Measurements from ENCODE around the gene TMEM178A. TPM values are rescaled to one million over a fixed set of nuclear protein-coding genes. Genes with fewer than 3 reads are reported as not detected.
A peak's percentile ranks its signal among the peaks of the same experiment; 100 is the strongest.
"Not testable (repeated sequence)": the region's sequence is repeated elsewhere in the genome, so short reads cannot be mapped to it uniquely, and the experiment has no call there.

TMEM178A gene
- total RNA-seq (5.2 TPM), polyA plus RNA-seq (1.3 TPM)

GRCh38 chr2:39665811-39666490 lies at the start of gene TMEM178A:
Gene TMEM178A, plus strand, starts transcription at chr2:39665917. Its CDS starts 58 bp downstream, at chr2:39665975.
- no peaks in the 10 kb centered on the region for H3K4me1 ChIP-seq (ENCODE audit: insufficient read depth)
- DNase-seq (ENCODE audit: extremely low spot score): no peak
- peak within 1 kb of the TSS; percentile 53 for H3K4me3 ChIP-seq (ENCODE audit: low read depth, low read length)
- H3K36me3 ChIP-seq (ENCODE audit: insufficient read depth): no peaks in the 10 kb centered on the region
- no peak within 1 kb of the TSS for H3K27ac ChIP-seq (ENCODE audit: low read depth)
- WGBS: under 1% methylated on average over 88 of the region's 90 CpGs

GRCh38 chr2:39618236-39618635 lies 47.5 kb upstream of the TMEM178A start:
- no peak for DNase-seq (ENCODE audit: extremely low spot score)
- Histone ChIP-seq H3K4me3 (ENCODE audit: low read depth, low read length) (no peak overlapping the region), H3K36me3 (ENCODE audit: insufficient read depth) (no peaks in the 10 kb centered on the region), H3K4me1 (ENCODE audit: insufficient read depth) (no peaks in the 10 kb centered on the region), H3K27ac (ENCODE audit: low read depth) (no peak overlapping the region)
- WGBS: 90% methylated on average over 1 of the region's 1 CpG

- H3K36me3 ChIP-seq (ENCODE audit: insufficient read depth): no peaks in the 10 kb centered on the region
- DNase-seq (ENCODE audit: extremely low spot score): no peak
- H3K4me3 ChIP-seq (ENCODE audit: low read depth, low read length): no peak overlapping the region
- H3K27ac ChIP-seq (ENCODE audit: low read depth): no peak overlapping the region
- no peaks in the 10 kb centered on the region for H3K4me1 ChIP-seq (ENCODE audit: insufficient read depth)
- 93% methylated on average over 2 of the region's 2 CpGs for WGBS
These were observed 47.0 kb upstream of the TMEM178A start for GRCh38 chr2:39618736-39619135.

- 9% methylated on average over 6 of the region's 6 CpGs for WGBS
These were observed 45.6 kb upstream of the TMEM178A start for GRCh38 chr2:39620067-39620466.

GRCh38 chr2:39621596-39621995 lies 44.1 kb upstream of the TMEM178A start:
- DNase-seq (ENCODE audit: extremely low spot score): no peak
- H3K4me1 ChIP-seq (ENCODE audit: insufficient read depth): no peaks in the 10 kb centered on the region
- no peak overlapping the region for H3K27ac ChIP-seq (ENCODE audit: low read depth)
- H3K36me3 ChIP-seq (ENCODE audit: insufficient read depth): no peaks in the 10 kb centered on the region
- 92% methylated on average over 2 of the region's 2 CpGs for WGBS
- no peak overlapping the region for H3K4me3 ChIP-seq (ENCODE audit: low read depth, low read length)

More at GRCh38 chr2:39620067-39620466, 45.6 kb upstream of the TMEM178A start:
- no peak overlapping the region for H3K4me3 ChIP-seq (ENCODE audit: low read depth, low read length)
- no peaks in the 10 kb centered on the region for H3K36me3 ChIP-seq (ENCODE audit: insufficient read depth)
- H3K4me1 ChIP-seq (ENCODE audit: insufficient read depth): no peaks in the 10 kb centered on the region
- peak; percentile 14 for DNase-seq (ENCODE audit: extremely low spot score)
- H3K27ac ChIP-seq (ENCODE audit: low read depth): no peak overlapping the region

- H3K36me3 ChIP-seq (ENCODE audit: insufficient read depth): no peaks in the 10 kb centered on the region
- WGBS: 57% methylated on average over 2 of the region's 2 CpGs
- no peak overlapping the region for H3K4me3 ChIP-seq (ENCODE audit: low read depth, low read length)
- no peak for DNase-seq (ENCODE audit: extremely low spot score)
- H3K4me1 ChIP-seq (ENCODE audit: insufficient read depth): no peaks in the 10 kb centered on the region
- H3K27ac ChIP-seq (ENCODE audit: low read depth): no peak overlapping the region
These were observed 42.9 kb upstream of the TMEM178A start for GRCh38 chr2:39622860-39623259.

- no peaks in the 10 kb centered on the region for H3K4me1 ChIP-seq (ENCODE audit: insufficient read depth)
- no peak overlapping the region for H3K4me3 ChIP-seq (ENCODE audit: low read depth, low read length)
- DNase-seq (ENCODE audit: extremely low spot score): no peak
- H3K27ac ChIP-seq (ENCODE audit: low read depth): no peak overlapping the region
- WGBS: 50% methylated on average over 5 of the region's 5 CpGs
- H3K36me3 ChIP-seq (ENCODE audit: insufficient read depth): no peaks in the 10 kb centered on the region
These were observed 41.8 kb upstream of the TMEM178A start for GRCh38 chr2:39623917-39624316.

GRCh38 chr2:39625193-39625926 lies 40.4 kb upstream of the TMEM178A start:
- Histone ChIP-seq H3K27ac (ENCODE audit: low read depth) (no peak overlapping the region), H3K4me1 (ENCODE audit: insufficient read depth) (no peaks in the 10 kb centered on the region), H3K36me3 (ENCODE audit: insufficient read depth) (no peaks in the 10 kb centered on the region), H3K4me3 (ENCODE audit: low read depth, low read length) (no peak overlapping the region)
- DNase-seq (ENCODE audit: extremely low spot score): no peak
- 66% methylated on average over 9 of the region's 9 CpGs for WGBS

GRCh38 chr2:39625927-39626270 lies 39.8 kb upstream of the TMEM178A start:
- WGBS: 77% methylated on average over 5 of the region's 5 CpGs
- DNase-seq (ENCODE audit: extremely low spot score): no peak
- no peak overlapping the region for H3K27ac ChIP-seq (ENCODE audit: low read depth)

GRCh38 chr2:39628346-39628745 lies 37.4 kb upstream of the TMEM178A start:
- not testable (repeated sequence) for H3K36me3 ChIP-seq (ENCODE audit: insufficient read depth); DNase-seq (ENCODE audit: extremely low spot score); H3K4me1 ChIP-seq (ENCODE audit: insufficient read depth); H3K4me3 ChIP-seq (ENCODE audit: low read depth, low read length); H3K27ac ChIP-seq (ENCODE audit: low read depth)
- WGBS: 98% methylated on average over 22 of the region's 28 CpGs

More at GRCh38 chr2:39625927-39626270, 39.8 kb upstream of the TMEM178A start:
- no peak overlapping the region for H3K4me3 ChIP-seq (ENCODE audit: low read depth, low read length)
- no peaks in the 10 kb centered on the region for H3K36me3 ChIP-seq (ENCODE audit: insufficient read depth)
- no peaks in the 10 kb centered on the region for H3K4me1 ChIP-seq (ENCODE audit: insufficient read depth)

- no peak for DNase-seq (ENCODE audit: extremely low spot score)
- WGBS: 94% methylated on average over 3 of the region's 3 CpGs
- H3K36me3 ChIP-seq (ENCODE audit: insufficient read depth): no peaks in the 10 kb centered on the region
- no peaks in the 10 kb centered on the region for H3K4me1 ChIP-seq (ENCODE audit: insufficient read depth)
- H3K27ac ChIP-seq (ENCODE audit: low read depth): no peak overlapping the region
- H3K4me3 ChIP-seq (ENCODE audit: low read depth, low read length): no peak overlapping the region
These were observed 36.1 kb upstream of the TMEM178A start for GRCh38 chr2:39629646-39630045.

GRCh38 chr2:39631256-39631655 lies 34.5 kb upstream of the TMEM178A start:
- WGBS: 82% methylated on average over 3 of the region's 3 CpGs
- H3K36me3 ChIP-seq (ENCODE audit: insufficient read depth): no peaks in the 10 kb centered on the region
- DNase-seq (ENCODE audit: extremely low spot score): no peak
- no peak overlapping the region for H3K4me3 ChIP-seq (ENCODE audit: low read depth, low read length)
- no peaks in the 10 kb centered on the region for H3K4me1 ChIP-seq (ENCODE audit: insufficient read depth)
- no peak overlapping the region for H3K27ac ChIP-seq (ENCODE audit: low read depth)

- Histone ChIP-seq H3K4me3 (ENCODE audit: low read depth, low read length) (no peak overlapping the region), H3K4me1 (ENCODE audit: insufficient read depth) (no peaks in the 10 kb centered on the region), H3K36me3 (ENCODE audit: insufficient read depth) (no peaks in the 10 kb centered on the region), H3K27ac (ENCODE audit: low read depth) (no peak overlapping the region)
- 21% methylated on average over 3 of the region's 3 CpGs for WGBS
- DNase-seq (ENCODE audit: extremely low spot score): no peak
These were observed 34.0 kb upstream of the TMEM178A start for GRCh38 chr2:39631718-39632117.

- Histone ChIP-seq H3K27ac (ENCODE audit: low read depth) (no peak overlapping the region), H3K4me1 (ENCODE audit: insufficient read depth) (no peaks in the 10 kb centered on the region), H3K36me3 (ENCODE audit: insufficient read depth) (no peaks in the 10 kb centered on the region), H3K4me3 (ENCODE audit: low read depth, low read length) (no peak overlapping the region)
- DNase-seq (ENCODE audit: extremely low spot score): no peak
- WGBS: 90% methylated on average over 4 of the region's 4 CpGs
These were observed 32.8 kb upstream of the TMEM178A start for GRCh38 chr2:39632876-39633275.
